IMR-90 (cell line): ENCODE data around the gene AXIN2. TPM values are rescaled to one million over a fixed set of nuclear protein-coding genes. Genes with fewer than 3 reads are reported as not detected.

Experiments
- ATAC-seq: fragments of 200-7000 bp; cut with Tn5 transposase; 2 replicates; pipeline ENCODE4 v1.9.1; 2020; ENCODE audit warnings: low read depth, mild to moderate bottlenecking, moderate library complexity
- BruUV-seq: library from RNA; stranded (reverse); fragments of 400-500 nt; replicated peaks from 2 replicates; lab custom pipeline; 2021; lab: Mats Ljungman, UMichigan
- CTCF ChIA-PET: fragments of 300-600 bp; formaldehyde crosslinking; extraction: SDS; loops from one replicate; lab custom pipeline; 2021; ENCODE audit warnings: antibody characterized with exemption; lab: Yijun Ruan, JAX
- POLR2A ChIA-PET: fragments of 300-600 bp; sonication (Branson Sonifier 250); formaldehyde crosslinking; loops from one replicate; lab custom pipeline; 2022; ENCODE audit warnings: antibody characterized with exemption; ENCODE audit not compliant: unreplicated experiment; lab: Charles Lee
- DNase-seq: peaks from one replicate; pipeline ENCODE4 v3.0.0; 2013
- H2AFZ ChIP-seq: replicated peaks from 2 replicates; pipeline ENCODE3; 2013; ENCODE audit warnings: low read length, mild to moderate bottlenecking; ENCODE audit not compliant: poor library complexity
- H2AK5ac ChIP-seq: 2 replicates; pipeline ENCODE4 v1.6.1; 2013; ENCODE audit warnings: low read depth, low read length, inconsistent platforms
- H2AK9ac ChIP-seq: replicated peaks from 2 replicates; pipeline ENCODE3; 2013; ENCODE audit warnings: mild to moderate bottlenecking, low read depth, low read length, moderate library complexity; ENCODE audit not compliant: poor library complexity
- H2BK120ac ChIP-seq: 2 replicates; pipeline ENCODE4 v1.6.1; 2013; ENCODE audit warnings: low read depth, low read length, inconsistent platforms
- H2BK15ac ChIP-seq: 3 replicates; pipeline ENCODE4 v1.6.1; 2013; ENCODE audit warnings: low read depth, low read length, inconsistent platforms
- H2BK20ac ChIP-seq: 2 replicates; pipeline ENCODE4 v1.6.1; 2013; ENCODE audit warnings: low read depth, mild to moderate bottlenecking, inconsistent platforms, low read length, moderate library complexity
- H2BK5ac ChIP-seq: 2 replicates; pipeline ENCODE4 v1.6.1; 2013; ENCODE audit warnings: mild to moderate bottlenecking, low read depth, low read length, inconsistent platforms; ENCODE audit not compliant: poor library complexity, severe bottlenecking
- H3K14ac ChIP-seq: replicated peaks from 2 replicates; pipeline ENCODE4 v1.6.1; 2013; ENCODE audit warnings: low read depth, low read length, inconsistent platforms
- H3K18ac ChIP-seq: 2 replicates; pipeline ENCODE4 v1.6.1; 2013; ENCODE audit warnings: low read depth, low read length, control low read depth
- H3K23ac ChIP-seq: 2 replicates; pipeline ENCODE4 v1.6.1; 2013; ENCODE audit warnings: low read depth, low read length, inconsistent platforms
- H3K27ac ChIP-seq: 2 replicates; pipeline ENCODE4 v1.5.1; 2013; ENCODE audit warnings: mild to moderate bottlenecking, control low read depth, low read length; ENCODE audit not compliant: insufficient read depth
- H3K27me3 ChIP-seq: 2 replicates; pipeline ENCODE4 v1.6.1; 2013; ENCODE audit warnings: low read length; ENCODE audit not compliant: control insufficient read depth, insufficient read depth
- H3K36me3 ChIP-seq: 2 replicates; pipeline ENCODE4 v1.6.1; 2013; ENCODE audit warnings: low read length, mixed read lengths; ENCODE audit not compliant: control insufficient read depth, insufficient read depth
- H3K4ac ChIP-seq: 2 replicates; pipeline ENCODE4 v1.6.1; 2013; ENCODE audit warnings: low read depth, low read length, inconsistent platforms
- H3K4me1 ChIP-seq: 2 replicates; pipeline ENCODE4 v1.6.1; 2013; ENCODE audit warnings: low read length, mixed read lengths; ENCODE audit not compliant: control insufficient read depth, insufficient read depth
- H3K4me2 ChIP-seq: 2 replicates; pipeline ENCODE4 v1.6.1; 2013; ENCODE audit warnings: low read depth, mild to moderate bottlenecking, control low read depth, low read length, moderate library complexity
- H3K4me3 ChIP-seq: 2 replicates; pipeline ENCODE4 v1.5.1; 2013; ENCODE audit warnings: low read depth, mild to moderate bottlenecking, control low read depth, low read length, moderate library complexity; ENCODE audit not compliant: insufficient read depth
- H3K56ac ChIP-seq: 2 replicates; pipeline ENCODE4 v1.6.1; 2013; ENCODE audit warnings: low read length, inconsistent platforms; ENCODE audit not compliant: insufficient read depth; ENCODE audit errors: extremely low read depth
- H3K79me1 ChIP-seq, 2 experiments: 2 replicates each; pipeline ENCODE4 v1.6.1; 2013; ENCODE audit warnings: low read length in 2 of 2, inconsistent platforms in 1 of 2, low read depth in 1 of 2
- H3K9ac ChIP-seq: 2 replicates; pipeline ENCODE4 v1.6.1; 2013; ENCODE audit warnings: low read depth, low read length, control low read depth
- H3K9me1 ChIP-seq: 2 replicates; pipeline ENCODE4 v1.6.1; 2013; ENCODE audit warnings: low read length, inconsistent platforms; ENCODE audit not compliant: insufficient read depth
- H3K9me3 ChIP-seq: 2 replicates; pipeline ENCODE4 v1.6.1; 2013; ENCODE audit warnings: low read length; ENCODE audit not compliant: control insufficient read depth, insufficient read depth
- H4K20me1 ChIP-seq: 2 replicates; pipeline ENCODE4 v1.6.1; 2013; ENCODE audit warnings: low read length, inconsistent platforms; ENCODE audit not compliant: insufficient read depth
- H4K5ac ChIP-seq: 2 replicates; pipeline ENCODE4 v1.6.1; 2013; ENCODE audit warnings: mild to moderate bottlenecking, low read depth, low read length, control low read depth
- H4K8ac ChIP-seq, 2 experiments: 2 replicates each; pipeline ENCODE4 v1.6.1; 2013; ENCODE audit warnings: low read depth in 2 of 2, low read length in 2 of 2, control low read depth in 1 of 2, inconsistent platforms in 1 of 2
- H4K91ac ChIP-seq: 2 replicates; pipeline ENCODE4 v1.6.1; 2013; ENCODE audit warnings: low read depth, low read length, inconsistent platforms; ENCODE audit not compliant: insufficient read depth
- BHLHE40 ChIP-seq: fragments of 150-350 bp; IDR thresholded peaks from 2 replicates; pipeline ENCODE4 v1.6.1; 2016; ENCODE audit warnings: mild to moderate bottlenecking, low read depth, low read length
- CEBPB ChIP-seq: IDR thresholded peaks from 2 replicates; pipeline ENCODE4 v1.6.1; 2012; ENCODE audit warnings: low read depth, low read length, improper control_type of control experiment
- MXI1 ChIP-seq: IDR thresholded peaks from 2 replicates; pipeline ENCODE4 v1.6.1; 2012; ENCODE audit warnings: low read depth, mild to moderate bottlenecking, low read length, moderate library complexity, borderline replicate concordance
- NFE2L2 ChIP-seq: fragments of 150-350 bp; IDR thresholded peaks from 2 replicates; pipeline ENCODE4 v1.6.1; 2016; ENCODE audit warnings: low read depth, mild to moderate bottlenecking, low read length
- SMC3 ChIP-seq: fragments of 150-350 bp; IDR thresholded peaks from 2 replicates; pipeline ENCODE4 v1.6.1; 2016; ENCODE audit warnings: low read depth, mild to moderate bottlenecking, antibody characterized with exemption, low read length, moderate library complexity
- USF2 ChIP-seq: fragments of 150-350 bp; IDR thresholded peaks from 2 replicates; pipeline ENCODE4 v1.6.1; 2017; ENCODE audit warnings: mild to moderate bottlenecking, antibody characterized with exemption, low read length, low read depth
- WGBS, 2 experiments: methylation state at CpG; one replicate each; pipeline versions ENCODE4 v1.1.5 to v1.1.7; 2013; ENCODE audit warnings: missing lambda C conversion rate in 2 of 2; ENCODE audit not compliant: insufficient read length in 1 of 2; ENCODE audit errors: extremely low coverage in 2 of 2; 5-methylcytosine and 5-hydroxymethylcytosine counted together
- dilution Hi-C: fragments of 300-500 bp; cut with HindIII; formaldehyde crosslinking; loops from one replicate; pipeline ENCODE4 v1.14.3; 2018; ENCODE audit warnings: low sequenced_read_pairs; ENCODE audit not compliant: unreplicated experiment
- in situ Hi-C: fragments of 300-500 bp; cut with MboI; formaldehyde crosslinking; loops from 3 replicates; pipeline ENCODE4 v1.14.3; 2019; ENCODE audit warnings: low sequenced_read_pairs, inconsistent platforms, mixed read lengths
- intact Hi-C: fragments of 100-400 bp; cut with micrococcal nuclease; formaldehyde crosslinking; loops from 2 replicates; pipeline ENCODE4 v1.10.0; 2022
- polyA plus RNA-seq, 3 experiments: library from polyadenylated mRNA; depleted of rRNA; stranded (reverse); fragments of >200 nt; gene quantifications; 2 replicates each; pipeline ENCODE4 v1.2.3, GENCODE V29; 2012; ENCODE audit warnings: low replicate concordance in 1 of 3
- total RNA-seq: library from RNA; depleted of rRNA; stranded (reverse); fragments of >200 nt; gene quantifications from 2 replicates; pipeline ENCODE4 v1.2.3, GENCODE V29; 2012
- TF ChIP-seq, protein P1 (sequence below): fragments of 150-350 bp; IDR thresholded peaks from 2 replicates; pipeline ENCODE4 v1.6.1; 2016; ENCODE audit warnings: low read depth, mild to moderate bottlenecking, low read length, moderate library complexity, borderline replicate concordance

The AXIN2 gene
- total and polyA plus RNA-seq, 2 of the 4 experiments (the other 2 are of a cell fraction) = 0.91 to 1.8 TPM

- H3K9me3 ChIP-seq = no peaks in the 10 kb centered on the region
- H3K18ac ChIP-seq = no peak overlapping the region; the same call in 1 of the 2 replicates
- ATAC-seq (peak; percentile 2; the same call in 1 of the 2 replicates), DNase-seq (peak; percentile 45)
- no peaks in the 10 kb centered on the region for H3K27me3 ChIP-seq
- ChIA-PET CTCF (no interaction called here), POLR2A (no interaction called here)
- no peaks in the 10 kb centered on the region for H3K79me1 ChIP-seq
- H4K20me1 ChIP-seq = no peaks in the 10 kb centered on the region
- in situ Hi-C loops = no loop called here
- H3K4ac ChIP-seq = no peak overlapping the region
- H3K23ac ChIP-seq = no peak overlapping the region
- no peak overlapping the region for H3K4me2 ChIP-seq
- H4K5ac ChIP-seq = no peak overlapping the region
- WGBS, 2 experiments = 90% methylated on average over 3 of the region's 17 CpGs; no CpG with 5 or more reads in 1 of the 2 experiments
- peaks cover 16% of the 10 kb centered on the region for H3K4me1 ChIP-seq
- no TSS peak for BruUV-seq
- H3K56ac ChIP-seq = no peak overlapping the region
- no peak overlapping the region for H4K8ac ChIP-seq
- no peak for TF ChIP-seq NFE2L2
- TF ChIP-seq CEBPB = no peak
- no peak for TF ChIP-seq SMC3
- TF ChIP-seq, protein P1, sequence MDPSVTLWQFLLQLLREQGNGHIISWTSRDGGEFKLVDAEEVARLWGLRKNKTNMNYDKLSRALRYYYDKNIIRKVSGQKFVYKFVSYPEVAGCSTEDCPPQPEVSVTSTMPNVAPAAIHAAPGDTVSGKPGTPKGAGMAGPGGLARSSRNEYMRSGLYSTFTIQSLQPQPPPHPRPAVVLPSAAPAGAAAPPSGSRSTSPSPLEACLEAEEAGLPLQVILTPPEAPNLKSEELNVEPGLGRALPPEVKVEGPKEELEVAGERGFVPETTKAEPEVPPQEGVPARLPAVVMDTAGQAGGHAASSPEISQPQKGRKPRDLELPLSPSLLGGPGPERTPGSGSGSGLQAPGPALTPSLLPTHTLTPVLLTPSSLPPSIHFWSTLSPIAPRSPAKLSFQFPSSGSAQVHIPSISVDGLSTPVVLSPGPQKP = no peak
- no peak for TF ChIP-seq BHLHE40
- TF ChIP-seq MXI1 = no peak
- TF ChIP-seq USF2 = no peak
- H2AFZ ChIP-seq = no peak overlapping the region
- intact Hi-C loops = no loop called here
- peaks cover 5% of the 10 kb centered on the region; the same call in 1 of the 2 replicates for H3K9me1 ChIP-seq
- H2AK9ac ChIP-seq = no peak overlapping the region
- H2AK5ac ChIP-seq = no peak overlapping the region
- no peak overlapping the region for H2BK15ac ChIP-seq
- dilution Hi-C loops = no loop called here
- H3K4me3 ChIP-seq = no peak overlapping the region
- no peak overlapping the region for H2BK120ac ChIP-seq
- H3K36me3 ChIP-seq = peaks cover 34% of the 10 kb centered on the region; the same call in 1 of the 2 replicates
- H2BK5ac ChIP-seq = no peak overlapping the region
- no peak overlapping the region for H3K9ac ChIP-seq
- no peak overlapping the region for H4K91ac ChIP-seq
- no peak overlapping the region; the same call in 1 of the 2 replicates for H3K27ac ChIP-seq
- H2BK20ac ChIP-seq = no peak overlapping the region
- no peak overlapping the region for H3K14ac ChIP-seq
Observed at GRCh38 chr17:65535777-65536572, 25.5 kb downstream of the AXIN2 start.
